OCI-LY1 (cell line): ENCODE measurements around the gene PRKCA.

Source experiments
- H2AFZ ChIP-seq: fragments of 200-600 bp; sonication (generic), shearing (Covaris generic); 2 replicates; pipeline ENCODE4 v1.6.0; 2014; ENCODE audit warnings: antibody characterized with exemption, mild to moderate bottlenecking, low read length
- H3F3A ChIP-seq: fragments of 200-600 bp; sonication (generic), shearing (Covaris generic); 2 replicates; pipeline ENCODE4 v1.6.0; 2014; ENCODE audit warnings: mild to moderate bottlenecking, antibody characterized with exemption, low read length, moderate library complexity; ENCODE audit not compliant: insufficient read depth
- H3K27ac ChIP-seq: fragments of 200-600 bp; sonication (generic); 2 replicates; pipeline ENCODE4 v1.5.1; 2014; ENCODE audit warnings: low read length, mixed run types, mild to moderate bottlenecking, low read depth; ENCODE audit not compliant: poor library complexity, severe bottlenecking
- H3K27me3 ChIP-seq: fragments of 200-600 bp; sonication (generic); 2 replicates; pipeline ENCODE4 v1.6.0; 2014; ENCODE audit warnings: antibody characterized with exemption, mild to moderate bottlenecking, low read length, moderate library complexity; ENCODE audit not compliant: insufficient read depth
- H3K36me3 ChIP-seq: fragments of 200-600 bp; sonication (generic); 2 replicates; pipeline ENCODE4 v1.6.1; 2014; ENCODE audit warnings: mild to moderate bottlenecking, antibody characterized with exemption, low read length, moderate library complexity, mixed read lengths; ENCODE audit not compliant: insufficient read depth
- H3K4me1 ChIP-seq: fragments of 200-600 bp; sonication (generic); 2 replicates; pipeline ENCODE4 v1.5.1; 2014; ENCODE audit warnings: mild to moderate bottlenecking, low read length, moderate library complexity; ENCODE audit not compliant: insufficient read depth, severe bottlenecking
- H3K4me2 ChIP-seq: fragments of 200-600 bp; sonication (generic), shearing (Covaris generic); 2 replicates; pipeline ENCODE4 v1.6.1; 2014; ENCODE audit warnings: low read length
- H3K4me3 ChIP-seq: fragments of 200-600 bp; sonication (generic); 2 replicates; pipeline ENCODE4 v1.5.1; 2014; ENCODE audit warnings: low read length, low read depth, mild to moderate bottlenecking, mixed read lengths; ENCODE audit not compliant: poor library complexity, severe bottlenecking
- H3K79me2 ChIP-seq: fragments of 200-600 bp; shearing (Covaris generic); 2 replicates; pipeline ENCODE4 v1.6.1; 2016; ENCODE audit warnings: mixed run types, low read length, mixed read lengths; ENCODE audit not compliant: insufficient read depth
- H3K9ac ChIP-seq: fragments of 200-600 bp; sonication (generic), shearing (Covaris generic); 2 replicates; pipeline ENCODE4 v1.6.1; 2014; ENCODE audit warnings: mild to moderate bottlenecking, low read length, mixed read lengths
- H3K9me2 ChIP-seq: fragments of 200-600 bp; sonication (generic), shearing (Covaris generic); 2 replicates; pipeline ENCODE4 v1.6.1; 2014; ENCODE audit warnings: low read depth, mild to moderate bottlenecking, low read length, mixed read lengths
- H3K9me3 ChIP-seq: fragments of 200-600 bp; shearing (Covaris generic); 2 replicates; pipeline ENCODE4 v1.6.1; 2014; ENCODE audit warnings: low read length, mixed read lengths
- H4K20me1 ChIP-seq: fragments of 200-600 bp; sonication (generic), shearing (Covaris generic); 2 replicates; pipeline ENCODE4 v1.6.0; 2016; ENCODE audit warnings: mild to moderate bottlenecking, low read length; ENCODE audit not compliant: insufficient read depth
- CTCF ChIP-seq: fragments of 200-600 bp; sonication (generic), shearing (Covaris generic); IDR thresholded peaks from 2 replicates; pipeline ENCODE4 v1.5.1; 2017; ENCODE audit warnings: mild to moderate bottlenecking, antibody characterized with exemption, low read length, moderate library complexity, mixed read lengths
- EZH2 ChIP-seq: fragments of 200-600 bp; sonication (generic), shearing (Covaris generic); IDR thresholded peaks from 2 replicates; pipeline ENCODE4 v1.8.0; 2017; ENCODE audit warnings: borderline replicate concordance, mixed run types, mild to moderate bottlenecking, antibody characterized with exemption, low read length, moderate library complexity, mixed read lengths

Gene PRKCA

DNA sequence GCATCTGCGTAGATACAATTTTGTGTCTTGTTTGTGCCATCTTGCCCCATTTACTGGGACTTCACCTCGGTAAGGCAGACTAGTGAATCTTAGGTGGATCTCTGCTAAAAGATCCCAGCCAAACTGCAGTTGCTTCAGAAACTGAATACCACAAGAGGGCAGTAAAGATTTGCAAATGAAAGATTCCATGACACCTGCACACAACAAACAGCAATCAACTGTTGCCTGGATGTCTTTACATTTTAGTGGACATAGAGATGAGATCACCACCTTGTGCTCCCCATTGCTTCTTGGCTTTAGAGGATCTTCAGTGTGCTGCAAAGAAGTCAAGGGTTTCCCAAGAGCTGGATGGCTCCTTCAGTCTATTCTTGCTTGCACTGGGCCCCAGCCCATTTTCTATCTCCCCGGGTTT is 413.3 kb downstream of the PRKCA start:
- Histone ChIP-seq H3K4me2 (no peak overlapping the region; the same call in 1 of the 2 replicates), H3K9ac (no peak overlapping the region; the same call in 1 of the 2 replicates)

DNA sequence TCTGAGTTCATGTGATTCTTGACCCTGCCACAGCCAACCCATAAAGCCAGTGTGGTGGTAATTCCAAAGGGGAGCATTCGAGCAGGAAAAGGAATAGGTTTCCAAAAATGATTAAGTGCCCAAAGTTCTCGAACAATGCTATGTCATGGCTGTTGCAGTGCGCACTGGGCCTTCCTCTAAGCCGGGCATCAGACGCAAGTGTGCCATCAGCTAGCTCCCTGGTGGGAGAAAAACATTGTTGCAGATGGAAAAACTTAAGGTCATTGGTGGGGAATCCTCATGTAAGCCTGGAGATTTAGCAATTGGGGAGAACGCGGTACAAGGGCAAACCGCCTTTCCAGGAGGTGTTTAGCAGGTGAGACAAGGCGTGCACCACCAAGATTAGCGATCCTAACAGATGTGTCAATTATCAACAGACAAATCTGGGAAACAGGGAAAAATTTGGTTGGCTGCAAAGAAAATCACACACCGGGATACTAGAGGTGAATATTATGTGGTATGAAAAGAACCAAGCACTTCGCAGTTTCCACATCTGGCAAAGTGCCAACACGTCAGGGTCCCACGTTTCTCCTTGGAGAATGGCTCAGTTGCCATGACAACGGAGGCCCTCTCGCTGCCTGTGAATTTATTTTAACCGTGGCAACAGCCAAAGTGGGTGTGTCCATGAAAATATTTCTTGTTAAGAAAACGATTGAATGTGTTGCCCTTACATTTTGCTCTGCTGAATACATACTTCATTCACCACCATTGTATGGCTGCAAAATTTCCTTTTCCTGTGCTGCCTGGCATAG is 414.0 kb downstream of the PRKCA start:
- Histone ChIP-seq H4K20me1 (no peaks in the 10 kb centered on the region), H3F3A (no peaks in the 10 kb centered on the region; the same call in 1 of the 2 replicates)

More for the DNA sequence above, 413.3 kb downstream of the PRKCA start:
- TF ChIP-seq EZH2 (no peak), CTCF (peak; percentile 86)
- H3K4me1 ChIP-seq = peaks cover 69% of the 10 kb centered on the region
- no peaks in the 10 kb centered on the region for H3K79me2 ChIP-seq
- H3K36me3 ChIP-seq = no peaks in the 10 kb centered on the region
- H3F3A ChIP-seq = no peaks in the 10 kb centered on the region; the same call in 1 of the 2 replicates
- H3K9me3 ChIP-seq = no peaks in the 10 kb centered on the region
- H3K27me3 ChIP-seq = no peaks in the 10 kb centered on the region
- H3K9me2 ChIP-seq = no peaks in the 10 kb centered on the region
- no peak overlapping the region for H2AFZ ChIP-seq
- H4K20me1 ChIP-seq = no peaks in the 10 kb centered on the region
- H3K4me3 ChIP-seq = no peak overlapping the region
- H3K27ac ChIP-seq = peak overlapping the region; percentile 94

DNA sequence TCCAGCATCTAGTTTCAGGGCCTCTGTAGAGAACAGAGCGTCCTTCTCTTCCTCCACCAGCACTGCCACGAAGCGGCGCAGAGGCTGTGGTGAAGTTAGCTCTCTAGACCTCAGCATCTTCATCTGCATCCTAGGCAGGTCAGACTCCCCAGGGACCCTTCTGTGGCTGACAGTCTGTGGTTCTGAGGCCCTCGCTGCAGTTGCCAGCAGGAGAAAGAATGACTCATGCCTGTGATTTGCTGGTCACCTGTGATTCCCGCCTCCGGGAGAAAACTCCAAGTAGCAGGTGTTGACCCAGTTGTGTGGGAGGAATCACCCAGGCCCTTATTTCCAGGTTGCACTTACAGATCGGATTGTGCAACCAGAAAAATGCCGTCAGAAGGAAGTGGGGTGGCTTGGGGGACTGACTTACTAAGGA is 415.2 kb downstream of the PRKCA start:
- Histone ChIP-seq H3K27ac (no peak overlapping the region), H2AFZ (no peak overlapping the region), H3K4me3 (no peak overlapping the region), H3K27me3 (no peaks in the 10 kb centered on the region), H3K9me2 (no peaks in the 10 kb centered on the region), H3K4me1 (peaks cover 51% of the 10 kb centered on the region), H3K9ac (no peak overlapping the region), H3K79me2 (no peaks in the 10 kb centered on the region), H4K20me1 (no peaks in the 10 kb centered on the region), H3K36me3 (no peaks in the 10 kb centered on the region), H3K4me2 (no peak overlapping the region), H3K9me3 (no peaks in the 10 kb centered on the region), H3F3A (no peaks in the 10 kb centered on the region; the same call in 1 of the 2 replicates)
- TF ChIP-seq CTCF (peak; percentile 20; the same call in 1 of the 2 replicates), EZH2 (no peak)

More for the DNA sequence above, 414.0 kb downstream of the PRKCA start:
- Histone ChIP-seq H3K9ac (no peak overlapping the region), H2AFZ (no peak overlapping the region), H3K4me3 (no peak overlapping the region), H3K9me2 (no peaks in the 10 kb centered on the region), H3K79me2 (no peaks in the 10 kb centered on the region), H3K27me3 (no peaks in the 10 kb centered on the region), H3K36me3 (no peaks in the 10 kb centered on the region), H3K27ac (no peak overlapping the region), H3K9me3 (no peaks in the 10 kb centered on the region), H3K4me2 (no peak overlapping the region), H3K4me1 (peaks cover 64% of the 10 kb centered on the region)
- TF ChIP-seq EZH2 = no peak
- TF ChIP-seq CTCF = no peak
